Epidermal melanocyte (primary cell): ENCODE results near the gene ECT2L.

Experiments
- DNase-seq: peaks from one replicate; pipeline ENCODE4 v3.0.0; 2011; ENCODE audit warnings: low spot score; ENCODE audit not compliant: insufficient read length

ECT2L gene

DNA sequence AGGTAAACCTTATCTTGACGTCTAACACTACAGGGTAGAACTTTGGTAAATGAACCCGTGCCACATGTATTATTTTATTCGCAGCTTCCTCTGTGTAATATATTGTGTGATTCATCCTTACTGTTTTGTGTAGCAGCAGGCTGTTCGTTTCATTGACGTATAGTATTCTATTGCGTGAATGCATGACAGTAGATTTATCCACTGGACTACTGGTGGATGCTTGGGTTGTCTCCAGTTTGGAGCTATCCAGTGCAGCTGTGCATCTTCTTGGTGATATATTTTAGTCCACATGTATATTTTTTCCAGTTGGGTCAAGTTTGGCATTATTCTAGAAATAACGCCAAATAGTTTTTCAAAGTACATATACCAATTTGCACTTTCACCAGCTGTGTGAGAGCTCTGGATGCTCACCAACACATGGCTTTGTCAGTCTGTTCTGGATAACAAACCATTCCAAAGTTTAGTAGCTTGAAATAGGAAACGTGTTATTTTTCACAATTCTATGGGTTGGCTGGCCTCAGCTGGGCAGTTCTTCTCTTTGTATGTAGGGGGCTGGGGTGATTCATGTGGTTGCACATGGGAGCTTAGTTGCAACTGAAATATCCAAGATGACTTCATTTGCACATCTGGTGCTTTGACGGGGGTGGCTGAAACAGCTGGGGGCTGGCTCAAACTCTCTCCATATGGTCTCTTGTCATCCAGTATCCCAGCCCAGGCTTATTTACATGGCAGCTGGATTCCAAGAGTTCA is 9.3 kb downstream of the ECT2L start:
- no peak for DNase-seq

GRCh38 chr6:138806889-138807288 is 11.0 kb downstream of the ECT2L start:
- DNase-seq = no peak

GRCh38 chr6:138809677-138810076 is 13.8 kb downstream of the ECT2L start:
- DNase-seq = no peak

DNA sequence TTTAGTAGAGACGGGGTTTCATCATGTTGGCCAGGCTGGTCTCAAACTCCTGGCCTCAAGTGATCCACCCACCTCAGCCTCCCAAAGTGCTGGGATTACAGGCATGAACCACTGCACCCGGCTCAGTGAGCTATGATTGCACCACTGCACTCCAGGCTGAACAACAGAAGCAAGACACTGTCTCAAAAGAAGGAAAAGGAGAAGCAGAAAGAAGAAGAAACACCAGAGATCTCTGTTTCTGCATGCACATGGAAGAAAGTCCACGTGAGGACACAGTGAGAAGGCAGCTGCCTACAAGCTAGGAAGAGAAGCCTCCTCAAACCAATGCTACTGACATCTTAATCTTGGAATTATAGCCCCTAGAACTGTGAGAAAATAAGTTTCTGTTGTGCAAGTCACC is 16.0 kb downstream of the ECT2L start:
- DNase-seq = no peak

- DNase-seq = no peak
Measured at GRCh38 chr6:138814179-138814834, 18.4 kb downstream of the ECT2L start.

DNA sequence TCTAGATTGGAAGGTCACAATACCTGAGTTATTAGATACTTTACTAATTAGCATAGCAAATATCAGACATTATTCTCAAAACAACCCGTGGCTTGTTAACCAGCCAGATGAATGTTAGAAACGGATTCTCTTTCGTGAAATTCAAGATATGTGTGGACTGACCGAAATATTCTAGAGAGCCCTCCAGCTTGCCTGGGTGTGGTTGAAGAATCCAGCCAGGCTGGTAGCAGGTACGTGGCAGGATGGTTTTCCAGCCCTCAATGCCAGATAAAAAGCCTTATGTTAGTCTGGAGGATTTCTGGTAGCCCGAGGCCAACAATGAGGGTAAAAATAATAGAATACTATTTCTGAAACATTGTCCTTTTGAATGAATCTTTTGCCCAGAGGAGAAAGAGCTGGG is 19.3 kb downstream of the ECT2L start:
- DNase-seq = no peak

DNA sequence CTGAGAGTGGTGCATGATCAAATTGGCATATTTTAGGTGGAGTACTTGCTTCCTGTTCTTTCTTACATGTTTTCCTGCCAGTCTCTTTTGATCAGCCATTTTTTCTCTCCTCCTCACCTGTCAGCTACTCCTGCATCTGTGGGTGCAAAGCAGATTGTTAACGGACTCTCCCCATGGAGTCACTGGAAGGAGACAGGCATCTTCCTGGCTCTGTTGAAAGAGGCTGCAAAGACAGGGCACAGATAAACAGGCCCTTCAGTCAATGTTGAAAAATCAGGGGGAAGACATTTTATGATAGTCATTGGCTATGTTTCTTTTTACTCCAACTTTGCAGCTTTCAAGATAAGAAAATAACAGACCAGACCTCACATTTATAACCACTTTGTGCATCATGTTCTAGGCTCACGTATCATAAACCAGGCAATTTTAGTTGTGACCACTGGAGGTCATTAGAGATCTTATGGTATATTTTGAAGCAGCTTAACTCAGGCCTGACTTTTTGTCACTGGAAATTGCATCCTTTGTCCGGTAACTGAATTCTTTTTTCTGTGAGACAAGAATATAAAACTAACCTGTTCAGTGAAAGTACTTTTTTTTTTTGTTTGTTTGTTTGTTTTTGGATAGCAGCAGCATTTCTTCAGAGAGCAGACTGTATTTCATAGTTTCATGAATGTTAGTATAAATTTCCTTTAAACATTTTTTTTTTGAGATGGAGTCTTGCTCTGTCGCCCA is 20.1 kb downstream of the ECT2L start:
- peak; percentile 71 for DNase-seq

GRCh38 chr6:138817799-138818198 is 21.9 kb downstream of the ECT2L start:
- DNase-seq = peak; percentile 40

DNA sequence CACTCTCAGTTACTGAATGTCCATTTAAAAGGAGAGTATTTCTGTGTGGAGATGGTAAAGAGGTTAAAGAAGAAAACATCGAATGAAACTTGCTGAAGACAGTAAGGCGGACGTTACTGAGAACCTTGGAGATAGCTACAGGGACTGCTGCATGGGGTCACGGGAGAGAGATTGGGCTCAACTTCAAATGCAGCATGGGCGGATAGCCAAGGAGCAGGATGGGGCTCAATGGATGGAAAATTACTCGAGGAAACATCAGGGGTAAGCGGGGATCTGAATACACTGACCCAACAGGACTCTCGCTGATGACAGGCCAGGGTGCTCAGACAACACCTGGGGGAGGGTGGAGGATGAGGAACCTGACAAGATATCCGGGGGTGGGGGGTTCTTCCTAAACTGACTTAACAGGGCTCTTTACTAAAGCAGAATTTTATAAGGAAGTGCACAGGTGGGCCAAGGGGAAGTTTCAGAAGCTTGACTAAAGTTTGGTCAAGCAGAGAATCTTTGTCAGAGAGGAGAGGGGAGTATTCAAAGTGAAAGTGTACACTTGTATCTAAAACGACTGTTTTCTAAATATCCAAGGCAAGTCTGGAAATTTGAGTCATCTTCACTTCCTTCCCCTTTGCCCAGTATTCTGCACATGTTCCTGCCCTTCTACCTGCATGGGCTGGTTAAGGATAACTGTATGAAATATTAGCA is 22.8 kb downstream of the ECT2L start:
- no peak for DNase-seq

DNA sequence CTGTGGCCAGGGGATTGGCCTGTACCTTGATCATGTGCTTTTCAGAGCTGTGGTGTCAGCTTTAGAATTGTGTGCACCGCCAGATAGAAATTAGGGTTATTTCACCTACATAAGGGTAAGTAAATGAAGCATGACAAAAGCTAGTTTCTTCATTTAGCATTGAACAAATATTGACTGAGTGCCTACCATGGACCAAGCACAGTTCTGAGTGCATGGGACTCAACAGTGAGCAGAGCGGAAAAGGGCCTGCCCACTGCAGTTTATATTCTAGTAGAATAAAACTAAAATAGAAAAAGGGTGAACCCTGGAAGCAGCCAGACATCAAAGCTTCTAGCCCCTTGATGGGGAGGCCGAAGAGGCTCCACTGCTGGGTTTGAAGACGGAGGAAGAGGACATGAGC is 25.6 kb downstream of the ECT2L start:
- DNase-seq = no peak

DNA sequence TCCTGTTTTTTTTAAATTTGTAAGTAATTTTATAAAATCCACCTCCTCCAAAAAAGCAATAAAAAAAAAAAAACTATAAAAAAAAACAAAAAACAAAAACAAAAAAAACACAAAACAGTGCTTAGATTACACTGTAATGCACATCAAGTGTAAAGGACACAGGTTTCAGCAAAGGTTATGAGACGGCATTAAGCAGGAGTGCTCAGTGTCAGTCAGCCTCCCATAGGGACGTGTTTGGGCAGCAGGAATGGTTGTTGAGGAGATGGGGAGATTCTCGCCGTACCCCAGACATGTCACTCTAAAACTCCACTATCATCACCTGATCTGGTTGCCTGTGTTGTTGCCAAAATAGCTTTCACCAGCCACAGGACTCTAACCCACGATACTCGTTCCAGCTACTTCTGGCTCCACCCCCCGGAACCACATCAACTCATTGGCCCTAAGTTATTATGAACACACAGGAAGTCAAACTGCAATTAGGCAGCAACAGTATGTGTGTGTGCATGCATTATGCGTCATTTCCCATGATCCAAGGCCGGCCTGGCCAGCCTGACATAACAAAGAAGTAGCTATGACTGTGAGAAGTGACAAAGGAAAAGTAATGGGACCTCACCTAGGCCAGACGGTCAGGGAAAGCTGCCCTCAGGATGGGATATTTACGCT is 28.7 kb downstream of the ECT2L start:
- no peak for DNase-seq

DNA sequence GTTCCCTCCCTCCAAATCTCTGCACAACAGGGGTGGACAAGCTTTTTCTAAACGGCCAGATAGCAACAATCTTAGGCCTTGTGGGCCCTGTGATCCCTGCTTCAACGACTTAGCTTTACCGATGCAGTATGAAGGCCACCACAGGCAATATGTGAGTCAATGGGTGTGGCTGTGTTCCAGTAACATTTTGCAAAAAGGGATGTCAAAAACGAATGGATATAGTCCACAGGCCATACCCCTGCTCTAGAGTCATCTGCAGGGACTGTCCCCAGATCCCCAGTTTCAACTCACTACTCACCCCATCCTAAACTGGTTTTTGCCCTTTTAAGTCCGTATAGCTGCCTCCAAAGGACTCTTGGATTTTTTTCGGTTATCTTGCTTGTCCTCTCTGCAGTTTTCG is 34.4 kb downstream of the ECT2L start:
- no peak for DNase-seq

DNA sequence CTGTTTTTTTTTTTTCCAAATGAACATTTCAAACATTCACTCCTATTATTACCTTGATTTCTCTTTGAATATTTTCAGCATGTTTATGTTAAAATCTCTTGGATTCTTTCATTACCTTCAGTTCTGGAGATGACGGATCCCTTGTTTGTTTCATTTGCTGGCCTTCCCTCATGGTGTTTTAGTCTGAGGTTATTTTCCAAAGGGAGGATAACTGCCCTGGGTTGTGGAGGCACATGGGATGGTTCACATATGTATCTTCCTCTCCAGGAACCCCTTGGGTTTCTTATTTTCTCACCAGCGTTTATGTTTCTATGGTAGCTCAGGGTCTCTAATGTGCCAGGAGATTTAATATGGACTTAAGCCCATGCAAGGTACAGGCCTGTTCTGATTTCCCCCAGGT is 36.3 kb downstream of the ECT2L start:
- no peak for DNase-seq

DNA sequence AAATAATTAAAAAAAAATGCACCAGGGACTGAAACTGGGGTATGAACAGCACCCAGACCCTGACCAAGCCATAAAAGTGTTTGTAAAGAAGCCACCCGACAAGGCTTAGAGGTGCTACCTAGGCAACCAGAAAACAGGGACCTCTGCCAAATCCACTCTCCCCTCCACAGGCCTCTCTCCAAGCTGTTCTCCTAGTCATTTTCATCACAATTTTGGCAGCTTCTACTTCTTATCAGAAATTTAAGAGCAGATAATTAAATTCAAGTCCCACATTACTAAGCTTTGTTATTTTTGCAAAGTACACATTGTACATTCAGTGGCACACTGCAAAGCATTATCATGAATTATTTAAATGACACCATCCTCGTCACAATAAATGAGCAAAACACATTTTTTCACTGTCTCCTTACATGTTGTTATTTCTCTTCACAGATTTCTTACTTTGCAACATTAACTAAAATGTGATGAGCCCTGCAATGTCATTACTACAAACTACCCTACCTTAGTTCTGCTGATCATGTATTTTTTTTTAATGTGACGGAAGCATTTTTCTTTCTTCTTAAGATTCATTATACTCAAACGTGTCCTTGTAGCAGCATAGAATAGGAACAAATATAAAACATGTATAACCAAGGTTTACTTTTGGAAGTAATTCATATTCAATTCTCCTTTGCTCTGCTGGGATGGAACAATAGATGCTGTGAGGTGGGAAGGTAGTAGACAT is 38.1 kb downstream of the ECT2L start:
- DNase-seq = no peak

DNA sequence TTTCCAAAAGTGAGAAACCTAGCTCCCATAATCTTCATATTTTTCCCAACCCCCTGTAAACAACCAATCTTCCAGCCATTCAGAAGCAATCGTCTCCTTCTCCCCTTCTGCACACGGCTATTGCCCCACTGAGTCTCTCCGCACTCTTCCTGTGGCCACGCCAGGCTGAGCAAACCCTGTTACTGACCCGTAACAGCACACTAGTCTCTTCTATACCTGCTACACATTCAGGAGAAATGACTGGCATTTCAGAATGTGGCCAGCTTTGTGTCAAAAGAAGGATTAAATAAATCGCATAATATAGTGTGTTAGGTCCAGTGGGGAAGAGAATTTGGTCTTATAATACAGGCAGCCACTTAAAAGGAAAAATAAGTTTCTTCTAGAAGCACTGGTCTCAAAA is 41.4 kb downstream of the ECT2L start:
- DNase-seq = no peak

GRCh38 chr6:138844192-138844591 is 48.3 kb downstream of the ECT2L start:
- DNase-seq = peak; percentile 28

DNA sequence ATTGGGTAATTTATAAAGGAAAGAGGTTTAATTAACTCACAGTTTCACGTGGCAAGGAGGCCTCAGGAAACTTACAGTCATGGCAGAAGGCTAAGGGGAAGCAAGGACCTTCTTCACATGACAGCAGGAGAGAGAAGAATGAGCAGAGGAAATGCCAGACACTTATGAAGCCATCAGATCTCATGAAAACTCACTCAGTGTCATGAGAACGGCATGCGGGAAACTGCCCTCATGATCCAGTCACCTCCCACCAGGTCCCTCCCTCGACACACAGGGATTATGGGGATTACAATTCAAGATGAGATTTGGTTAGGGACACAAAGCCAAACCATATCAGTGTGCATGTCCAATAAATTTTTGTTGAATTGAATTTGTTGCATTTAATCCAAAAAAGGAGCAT is 52.0 kb downstream of the ECT2L start:
- no peak for DNase-seq

DNA sequence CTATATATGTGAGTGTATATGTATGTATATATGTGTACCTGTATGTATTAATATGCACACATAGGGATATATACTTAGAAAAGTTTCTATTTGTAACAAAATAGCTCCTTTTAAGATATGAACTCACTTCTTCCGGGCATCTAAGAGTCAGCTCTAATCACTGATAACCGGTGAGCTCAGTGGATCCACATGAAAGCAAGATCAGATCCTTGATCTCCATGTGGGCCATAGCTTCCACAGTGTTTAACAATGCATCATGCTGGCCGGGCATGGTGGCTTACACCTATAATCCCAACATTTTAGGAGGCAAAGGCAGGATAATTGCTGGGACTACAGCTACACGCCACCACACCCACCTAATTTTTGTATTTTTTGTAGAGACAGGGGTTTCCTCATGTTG is 52.6 kb downstream of the ECT2L start:
- no peak for DNase-seq

DNA sequence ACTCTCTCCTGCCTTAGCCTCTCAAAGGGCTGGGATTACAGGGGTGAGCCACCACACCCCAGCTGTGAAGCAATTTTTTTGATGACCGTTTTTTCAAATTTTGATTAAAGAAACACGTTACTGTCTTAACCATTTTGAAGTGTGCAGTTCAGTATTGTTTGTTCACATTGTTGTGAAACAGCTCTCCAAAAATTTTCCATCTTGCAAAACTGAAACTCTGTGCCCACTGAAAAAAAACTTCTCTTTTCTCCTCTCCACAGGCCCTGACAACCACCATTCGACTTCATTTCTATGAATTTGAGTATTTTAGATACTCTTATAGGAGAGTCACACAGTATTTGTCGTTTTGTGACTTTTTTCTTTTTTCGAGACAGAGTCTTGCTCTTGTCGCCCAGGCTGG is 53.9 kb downstream of the ECT2L start:
- DNase-seq = no peak

DNA sequence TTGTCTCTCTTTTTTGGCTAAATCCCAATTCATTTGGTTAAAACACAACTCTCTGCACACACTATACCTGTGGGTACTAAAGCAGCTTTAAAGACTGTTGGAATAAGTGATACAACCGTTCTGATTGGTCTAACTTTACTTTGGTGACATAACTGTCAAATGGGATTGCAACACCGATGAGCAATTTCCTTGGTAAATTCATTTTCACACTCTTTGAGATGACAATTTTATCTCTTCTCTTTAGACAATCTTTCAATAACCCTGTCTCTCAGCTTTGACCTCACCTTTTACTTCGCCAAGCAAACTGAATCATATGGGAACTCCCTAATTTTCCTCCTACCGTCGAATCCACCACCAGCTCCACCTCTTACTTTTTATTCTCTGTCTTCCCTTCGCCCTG is 60.8 kb downstream of the ECT2L start:
- DNase-seq = no peak

GRCh38 chr6:138857775-138858174 is 61.9 kb downstream of the ECT2L start:
- DNase-seq = no peak
